PFSK-1 (cell line): ENCODE results near the gene SLC25A34.

Experiments
- FOXP2 ChIP-seq: optimal IDR thresholded peaks from 2 replicates; pipeline ENCODE3; 2011; ENCODE audit warnings: borderline replicate concordance, control low read depth, inconsistent platforms; ENCODE audit not compliant: insufficient read depth; ENCODE audit errors: extremely low read length, extremely low read depth
- POLR2AphosphoS5 ChIP-seq: IDR thresholded peaks from 2 replicates; pipeline ENCODE4 v1.6.1; 2012; ENCODE audit warnings: low read depth, mild to moderate bottlenecking, control low read depth, low read length, moderate library complexity
- SIN3A ChIP-seq: IDR thresholded peaks from 2 replicates; pipeline ENCODE4 v1.6.1; 2012; ENCODE audit warnings: mild to moderate bottlenecking, low read length, moderate library complexity, borderline replicate concordance; ENCODE audit not compliant: insufficient read depth
- TAF1 ChIP-seq: IDR thresholded peaks from 2 replicates; pipeline ENCODE4 v1.6.1; 2012; ENCODE audit warnings: low read length, control low read depth, borderline replicate concordance; ENCODE audit not compliant: insufficient read depth
- TF ChIP-seq, protein P1 (sequence below), 2 experiments: IDR thresholded peaks; 2 replicates each; pipeline versions ENCODE4 v1.6.1 to v1.8.0; 2011 to 2012; ENCODE audit warnings: low read depth in 2 of 2, low read length in 2 of 2, control low read depth in 1 of 2, inconsistent platforms in 1 of 2, mild to moderate bottlenecking in 1 of 2, moderate library complexity in 1 of 2; ENCODE audit not compliant: insufficient read depth in 1 of 2

The SLC25A34 gene

GRCh38 chr1:15704526-15705183 is 31.4 kb upstream of the SLC25A34 start:
- TF ChIP-seq POLR2AphosphoS5 (no peak), TAF1 (no peak), SIN3A (no peak), FOXP2 (no peak)
- TF ChIP-seq, protein P1, sequence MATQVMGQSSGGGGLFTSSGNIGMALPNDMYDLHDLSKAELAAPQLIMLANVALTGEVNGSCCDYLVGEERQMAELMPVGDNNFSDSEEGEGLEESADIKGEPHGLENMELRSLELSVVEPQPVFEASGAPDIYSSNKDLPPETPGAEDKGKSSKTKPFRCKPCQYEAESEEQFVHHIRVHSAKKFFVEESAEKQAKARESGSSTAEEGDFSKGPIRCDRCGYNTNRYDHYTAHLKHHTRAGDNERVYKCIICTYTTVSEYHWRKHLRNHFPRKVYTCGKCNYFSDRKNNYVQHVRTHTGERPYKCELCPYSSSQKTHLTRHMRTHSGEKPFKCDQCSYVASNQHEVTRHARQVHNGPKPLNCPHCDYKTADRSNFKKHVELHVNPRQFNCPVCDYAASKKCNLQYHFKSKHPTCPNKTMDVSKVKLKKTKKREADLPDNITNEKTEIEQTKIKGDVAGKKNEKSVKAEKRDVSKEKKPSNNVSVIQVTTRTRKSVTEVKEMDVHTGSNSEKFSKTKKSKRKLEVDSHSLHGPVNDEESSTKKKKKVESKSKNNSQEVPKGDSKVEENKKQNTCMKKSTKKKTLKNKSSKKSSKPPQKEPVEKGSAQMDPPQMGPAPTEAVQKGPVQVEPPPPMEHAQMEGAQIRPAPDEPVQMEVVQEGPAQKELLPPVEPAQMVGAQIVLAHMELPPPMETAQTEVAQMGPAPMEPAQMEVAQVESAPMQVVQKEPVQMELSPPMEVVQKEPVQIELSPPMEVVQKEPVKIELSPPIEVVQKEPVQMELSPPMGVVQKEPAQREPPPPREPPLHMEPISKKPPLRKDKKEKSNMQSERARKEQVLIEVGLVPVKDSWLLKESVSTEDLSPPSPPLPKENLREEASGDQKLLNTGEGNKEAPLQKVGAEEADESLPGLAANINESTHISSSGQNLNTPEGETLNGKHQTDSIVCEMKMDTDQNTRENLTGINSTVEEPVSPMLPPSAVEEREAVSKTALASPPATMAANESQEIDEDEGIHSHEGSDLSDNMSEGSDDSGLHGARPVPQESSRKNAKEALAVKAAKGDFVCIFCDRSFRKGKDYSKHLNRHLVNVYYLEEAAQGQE (IDR thresholded peaks at IDR 0.05; ENCODE audit: insufficient read depth in 1 of 2, low read depth in 2 of 2, low read length in 2 of 2): no peak

GRCh38 chr1:15705184-15705566 is 30.9 kb upstream of the SLC25A34 start:
- TF ChIP-seq, protein P1 (IDR thresholded peaks at IDR 0.05; ENCODE audit: insufficient read depth in 1 of 2, low read depth in 2 of 2, low read length in 2 of 2): no peak
- no peak for TF ChIP-seq POLR2AphosphoS5
- no peak for TF ChIP-seq TAF1
- no peak for TF ChIP-seq SIN3A
- TF ChIP-seq FOXP2: no peak

GRCh38 chr1:15706751-15707150 is 29.3 kb upstream of the SLC25A34 start:
- no peak for TF ChIP-seq SIN3A
- TF ChIP-seq, protein P1 (IDR thresholded peaks at IDR 0.05; ENCODE audit: insufficient read depth in 1 of 2, low read depth in 2 of 2, low read length in 2 of 2): no peak
- TF ChIP-seq POLR2AphosphoS5: no peak
- no peak for TF ChIP-seq TAF1
- no peak for TF ChIP-seq FOXP2

- no peak for TF ChIP-seq FOXP2
- no peak for TF ChIP-seq SIN3A
- TF ChIP-seq, protein P1 (IDR thresholded peaks at IDR 0.05; ENCODE audit: insufficient read depth in 1 of 2, low read depth in 2 of 2, low read length in 2 of 2): no peak
- TF ChIP-seq POLR2AphosphoS5: no peak
- no peak for TF ChIP-seq TAF1
These were observed 28.7 kb upstream of the SLC25A34 start for GRCh38 chr1:15707239-15707925.
